Activated naive CD8-positive, alpha-beta T cell treated with anti-CD3 and anti-CD28 coated beads for 36 hours (primary cell): ENCODE measurements around the gene LRMDA. TPM values are rescaled to one million over a fixed set of nuclear protein-coding genes. Genes with fewer than 3 reads are reported as not detected.

Source experiments
- DNase-seq: peaks from one replicate; pipeline ENCODE4 v3.0.0; 2021
- H3K27ac Mint-ChIP-seq: one replicate; pipeline ENCODE4 v1.8.0; 2022; ENCODE audit warnings: mild to moderate bottlenecking, moderate library complexity, mixed read lengths
- H3K27me3 Mint-ChIP-seq: one replicate; pipeline ENCODE4 v1.8.0; 2022; ENCODE audit warnings: mild to moderate bottlenecking, mixed read lengths
- H3K36me3 Mint-ChIP-seq: one replicate; pipeline ENCODE4 v1.8.0; 2021; ENCODE audit warnings: mild to moderate bottlenecking, mixed read lengths
- H3K4me1 Mint-ChIP-seq: one replicate; pipeline ENCODE4 v1.8.0; 2021; ENCODE audit warnings: mixed read lengths
- H3K4me3 Mint-ChIP-seq: one replicate; pipeline ENCODE4 v1.8.0; 2022; ENCODE audit warnings: mild to moderate bottlenecking, moderate library complexity, mixed read lengths
- H3K9me3 Mint-ChIP-seq: one replicate; pipeline ENCODE4 v1.8.0; 2022; ENCODE audit warnings: mixed read lengths
- total RNA-seq, 2 experiments: library from RNA; stranded (reverse); gene quantifications; one replicate each; pipeline ENCODE4 v1.2.3, GENCODE V29; 2021

Gene LRMDA
- total RNA-seq, 2 experiments from 2014 or later = not detected

DNA sequence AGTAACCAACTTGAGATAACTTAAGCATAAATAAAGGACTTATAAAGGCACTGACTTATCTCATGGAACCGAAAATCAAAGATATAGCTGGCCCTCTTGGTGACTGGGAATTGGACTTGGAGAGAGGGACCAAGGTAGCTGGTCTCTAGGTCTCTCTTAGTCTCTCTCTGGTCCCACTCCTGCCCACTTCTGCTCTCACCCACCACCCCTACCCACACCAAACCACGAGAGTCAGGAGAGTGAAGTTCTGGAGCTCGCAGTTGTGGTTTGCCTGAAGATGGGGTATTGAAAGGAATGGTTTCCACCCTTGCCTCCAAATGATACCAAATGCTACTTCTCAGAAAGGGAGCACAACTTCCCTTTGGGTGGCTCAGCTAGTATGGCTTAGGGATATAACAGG lies 216.3 kb downstream of the LRMDA start:
- Mint-ChIP-seq H3K9me3 (no peaks in the 10 kb centered on the region), H3K4me3 (no peak overlapping the region), H3K4me1 (no peaks in the 10 kb centered on the region), H3K27ac (no peak overlapping the region), H3K27me3 (peaks cover 3% of the 10 kb centered on the region), H3K36me3 (no peaks in the 10 kb centered on the region)
- no peak for DNase-seq

DNA sequence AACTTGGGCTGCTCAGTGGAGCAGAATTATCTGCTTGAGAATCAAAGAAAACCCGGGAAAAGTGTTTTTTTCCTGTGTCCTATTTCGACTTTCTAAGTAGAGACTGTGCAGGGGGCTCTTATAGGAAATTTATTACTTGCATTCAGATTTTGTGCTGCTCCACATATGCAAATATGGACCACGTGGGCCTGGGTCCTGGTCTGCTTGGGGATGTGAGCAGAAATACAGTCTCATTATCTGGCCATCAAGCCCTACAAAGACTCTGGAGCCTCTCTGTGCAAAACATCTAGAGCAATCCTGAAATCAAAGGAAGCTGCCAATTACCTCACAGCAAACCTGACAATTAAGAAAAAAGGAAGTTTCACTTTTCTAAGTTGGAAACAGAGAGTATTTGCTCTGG lies 216.9 kb downstream of the LRMDA start:
- no peaks in the 10 kb centered on the region for H3K4me1 Mint-ChIP-seq
- H3K36me3 Mint-ChIP-seq = no peaks in the 10 kb centered on the region
- no peak overlapping the region for H3K27ac Mint-ChIP-seq
- no peaks in the 10 kb centered on the region for H3K9me3 Mint-ChIP-seq
- no peak overlapping the region for H3K4me3 Mint-ChIP-seq
- peaks cover 3% of the 10 kb centered on the region for H3K27me3 Mint-ChIP-seq
- no peak for DNase-seq

DNA sequence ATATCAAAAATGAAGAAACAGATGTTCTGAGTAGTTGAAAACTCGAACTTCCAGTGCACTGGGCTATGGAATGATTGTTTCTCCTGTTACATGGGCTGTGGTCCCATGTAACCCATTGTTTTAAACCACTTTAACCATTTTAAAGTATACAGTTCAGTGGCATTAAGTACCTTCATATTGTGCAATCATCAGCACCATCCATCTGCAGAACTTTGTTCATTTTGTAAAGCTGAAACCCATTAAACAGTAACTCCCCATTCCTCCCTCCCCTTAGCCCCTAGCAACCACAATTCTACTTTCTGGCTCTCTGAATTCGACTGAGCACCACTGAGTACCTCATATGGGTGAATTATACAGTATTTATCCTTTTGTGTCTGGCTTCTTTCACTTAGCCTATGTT lies 217.4 kb downstream of the LRMDA start:
- Mint-ChIP-seq H3K4me3 (no peak overlapping the region), H3K27ac (no peak overlapping the region), H3K4me1 (no peaks in the 10 kb centered on the region), H3K27me3 (peaks cover 3% of the 10 kb centered on the region), H3K9me3 (no peaks in the 10 kb centered on the region), H3K36me3 (no peaks in the 10 kb centered on the region)
- no peak for DNase-seq

DNA sequence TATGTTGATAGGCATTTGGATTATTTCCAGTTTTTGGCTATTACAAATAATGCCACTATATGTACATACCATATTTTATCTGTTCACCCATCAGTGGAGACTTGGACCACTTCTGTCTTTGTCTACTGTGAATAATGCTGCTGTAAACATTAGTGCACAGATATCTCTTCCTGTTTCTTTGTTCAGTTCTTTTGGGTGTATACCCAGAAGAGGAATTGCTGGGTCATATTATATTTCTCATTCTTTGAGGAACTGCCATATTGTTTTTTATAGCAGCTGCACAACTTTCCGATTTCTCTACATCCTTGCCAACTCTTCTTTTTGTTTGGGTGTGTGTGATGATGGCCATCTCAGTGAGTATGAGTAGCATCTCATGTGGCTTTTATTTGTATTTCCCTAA lies 218.0 kb downstream of the LRMDA start:
- no peaks in the 10 kb centered on the region for H3K9me3 Mint-ChIP-seq
- H3K4me3 Mint-ChIP-seq = no peak overlapping the region
- H3K27ac Mint-ChIP-seq = no peak overlapping the region
- DNase-seq = no peak
- H3K4me1 Mint-ChIP-seq = no peaks in the 10 kb centered on the region
- H3K27me3 Mint-ChIP-seq = peaks cover 3% of the 10 kb centered on the region
- H3K36me3 Mint-ChIP-seq = no peaks in the 10 kb centered on the region

DNA sequence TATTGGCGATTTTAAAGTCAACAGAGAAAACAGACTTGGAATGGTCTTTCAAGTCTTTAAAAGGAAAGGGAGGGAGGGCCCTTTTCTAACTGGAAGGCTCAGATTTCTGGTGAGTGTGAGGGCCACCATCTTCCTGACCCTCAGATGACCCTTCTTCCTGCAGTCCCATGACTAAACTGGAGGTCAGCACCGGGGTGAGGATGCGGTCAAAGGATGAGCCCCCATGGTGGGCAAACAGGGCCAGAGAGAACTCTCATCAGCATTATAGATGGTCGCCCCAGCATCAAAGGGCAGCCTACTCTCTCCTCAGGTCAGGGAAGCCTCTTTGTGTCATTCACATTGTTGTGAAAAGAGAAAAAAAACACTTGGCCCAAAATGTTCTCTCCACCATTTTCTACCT lies 219.2 kb downstream of the LRMDA start:
- Mint-ChIP-seq H3K36me3 (no peaks in the 10 kb centered on the region), H3K4me1 (no peaks in the 10 kb centered on the region), H3K27ac (no peak overlapping the region)

DNA sequence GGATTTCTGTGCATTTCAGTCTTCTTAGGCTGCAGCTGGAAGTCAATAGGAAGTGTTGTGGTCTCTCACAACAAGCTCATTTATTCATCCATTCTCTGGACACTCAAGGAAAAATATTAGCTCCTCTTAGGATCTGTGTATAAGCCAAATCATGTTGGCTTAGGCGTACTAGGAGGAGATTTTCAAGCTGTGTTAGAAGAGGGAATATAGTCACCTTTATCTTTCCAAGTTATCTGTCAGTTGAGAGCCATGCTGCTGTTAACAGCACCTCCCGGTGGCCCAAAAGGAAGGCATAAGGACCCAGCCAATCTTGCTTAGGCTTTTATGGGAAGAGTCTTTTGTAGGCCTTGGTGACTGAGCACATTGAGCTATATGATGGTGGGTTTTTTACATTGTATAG lies 220.0 kb downstream of the LRMDA start:
- H3K27ac Mint-ChIP-seq = no peak overlapping the region
- H3K27me3 Mint-ChIP-seq = peaks cover 3% of the 10 kb centered on the region
- DNase-seq = no peak
- no peaks in the 10 kb centered on the region for H3K36me3 Mint-ChIP-seq
- H3K9me3 Mint-ChIP-seq = no peaks in the 10 kb centered on the region
- H3K4me1 Mint-ChIP-seq = no peaks in the 10 kb centered on the region
- H3K4me3 Mint-ChIP-seq = no peak overlapping the region

More for the DNA sequence above, 219.2 kb downstream of the LRMDA start:
- no peak overlapping the region for H3K4me3 Mint-ChIP-seq
- no peak for DNase-seq
- H3K9me3 Mint-ChIP-seq = no peaks in the 10 kb centered on the region
- H3K27me3 Mint-ChIP-seq = peaks cover 3% of the 10 kb centered on the region

DNA sequence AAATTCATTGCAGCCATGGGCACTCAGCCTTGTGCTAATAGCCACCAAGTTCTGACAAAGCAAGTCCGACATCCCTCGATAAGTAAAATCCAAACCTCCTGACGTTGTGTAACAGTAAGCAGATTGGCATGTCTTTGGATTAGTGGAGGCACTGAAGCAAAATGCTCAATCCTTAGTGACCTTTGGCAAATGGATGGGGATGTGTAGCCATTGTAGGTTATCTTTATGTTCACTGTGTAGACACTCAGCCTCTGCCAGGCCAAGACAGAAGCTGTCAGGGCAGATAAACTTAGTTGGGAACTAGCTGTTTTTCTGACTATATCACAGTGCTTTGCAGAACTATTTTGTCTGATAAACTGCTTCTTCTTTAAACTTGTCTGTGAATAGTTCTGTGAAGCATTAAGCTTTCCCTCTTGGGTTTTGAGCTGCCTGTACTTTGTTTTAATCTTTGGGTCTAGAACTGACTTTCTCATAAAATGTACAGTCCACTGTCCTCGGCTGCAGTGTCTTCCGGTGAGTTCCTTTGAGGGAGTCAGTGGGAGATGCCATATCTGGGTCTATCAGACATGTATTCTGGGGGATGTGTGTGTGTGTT lies 220.8 kb downstream of the LRMDA start:
- no peak overlapping the region for H3K27ac Mint-ChIP-seq
- no peak overlapping the region for H3K4me3 Mint-ChIP-seq
- no peaks in the 10 kb centered on the region for H3K27me3 Mint-ChIP-seq
- no peak for DNase-seq
- no peaks in the 10 kb centered on the region for H3K36me3 Mint-ChIP-seq
- H3K9me3 Mint-ChIP-seq = no peaks in the 10 kb centered on the region
- H3K4me1 Mint-ChIP-seq = no peaks in the 10 kb centered on the region

DNA sequence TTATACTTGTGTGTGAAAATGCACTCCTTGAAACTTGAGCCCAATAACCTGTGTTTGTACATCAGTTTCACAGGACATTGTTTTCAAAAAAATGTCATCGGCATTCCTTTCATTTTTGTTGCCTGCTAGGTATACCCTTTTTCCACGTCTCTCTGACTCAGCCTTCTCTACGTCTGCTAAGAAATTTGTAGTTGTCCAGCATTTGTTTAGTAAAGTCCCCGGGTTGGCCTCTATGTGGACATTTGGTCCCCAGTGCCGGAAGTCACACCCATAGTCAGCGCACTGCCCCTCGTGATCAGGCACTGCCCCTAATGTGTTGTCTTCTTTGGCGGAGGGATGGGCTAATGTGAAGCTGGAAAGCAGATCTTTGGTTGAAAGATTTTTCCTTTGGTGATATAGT lies 222.3 kb downstream of the LRMDA start:
- no peaks in the 10 kb centered on the region for H3K9me3 Mint-ChIP-seq
- no peak overlapping the region for H3K4me3 Mint-ChIP-seq
- H3K4me1 Mint-ChIP-seq = no peaks in the 10 kb centered on the region
- DNase-seq = no peak
- H3K27ac Mint-ChIP-seq = no peak overlapping the region
- no peaks in the 10 kb centered on the region for H3K27me3 Mint-ChIP-seq
- H3K36me3 Mint-ChIP-seq = no peaks in the 10 kb centered on the region

DNA sequence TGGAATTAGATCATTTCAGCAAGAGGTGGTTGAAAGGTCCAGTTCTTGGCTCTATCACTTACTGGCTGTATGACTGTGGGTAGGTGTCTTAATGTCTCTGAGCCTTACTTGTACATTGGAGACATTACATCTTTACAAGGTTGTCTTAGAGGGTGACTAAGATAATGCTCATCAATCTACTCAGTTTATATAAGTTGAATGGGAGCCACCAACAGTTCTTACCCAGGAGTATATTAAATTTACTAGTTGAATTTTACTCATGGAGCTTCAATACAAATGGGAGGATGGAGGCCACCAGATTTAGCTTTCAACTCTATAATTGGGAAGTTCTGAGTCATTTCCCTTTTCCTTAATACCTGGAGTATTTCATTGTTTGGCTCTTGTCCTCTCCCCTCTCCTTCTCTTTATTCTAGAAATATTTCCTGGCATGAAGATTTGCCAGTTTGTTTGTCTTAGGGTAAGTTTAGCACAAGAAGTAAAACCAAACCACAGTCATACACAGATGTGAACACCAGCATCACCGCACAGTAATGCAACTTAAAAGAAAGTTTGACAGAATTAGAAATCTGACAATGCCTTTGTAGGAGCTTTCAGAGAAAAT lies 222.8 kb downstream of the LRMDA start:
- no peaks in the 10 kb centered on the region for H3K36me3 Mint-ChIP-seq
- H3K4me1 Mint-ChIP-seq = no peaks in the 10 kb centered on the region
- peaks cover 3% of the 10 kb centered on the region for H3K27me3 Mint-ChIP-seq
- no peak overlapping the region for H3K27ac Mint-ChIP-seq
- H3K9me3 Mint-ChIP-seq = no peaks in the 10 kb centered on the region
- H3K4me3 Mint-ChIP-seq = no peak overlapping the region
- no peak for DNase-seq

DNA sequence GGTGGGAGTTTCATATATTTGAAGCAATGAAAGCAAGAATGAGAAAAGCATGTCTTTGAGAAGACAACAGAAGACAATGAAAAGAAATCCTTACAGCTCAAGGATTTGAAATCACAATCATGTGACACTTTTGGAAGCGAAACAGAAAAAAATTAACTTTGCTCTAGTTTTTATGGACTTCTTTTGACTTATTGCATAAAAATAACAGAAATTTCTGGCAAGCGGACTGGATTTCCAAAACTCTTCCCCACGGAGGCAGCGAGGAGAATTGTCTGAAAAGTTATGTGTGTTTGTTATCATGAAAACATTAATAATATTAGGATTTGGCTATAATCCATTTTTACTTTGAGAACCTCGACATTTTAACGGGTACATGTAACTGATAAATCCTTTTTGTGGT lies 223.3 kb downstream of the LRMDA start:
- H3K36me3 Mint-ChIP-seq = no peaks in the 10 kb centered on the region
- no peak overlapping the region for H3K4me3 Mint-ChIP-seq
- no peaks in the 10 kb centered on the region for H3K4me1 Mint-ChIP-seq
- no peak overlapping the region for H3K27ac Mint-ChIP-seq
- no peak for DNase-seq
- peaks cover 7% of the 10 kb centered on the region for H3K27me3 Mint-ChIP-seq
- H3K9me3 Mint-ChIP-seq = no peaks in the 10 kb centered on the region

DNA sequence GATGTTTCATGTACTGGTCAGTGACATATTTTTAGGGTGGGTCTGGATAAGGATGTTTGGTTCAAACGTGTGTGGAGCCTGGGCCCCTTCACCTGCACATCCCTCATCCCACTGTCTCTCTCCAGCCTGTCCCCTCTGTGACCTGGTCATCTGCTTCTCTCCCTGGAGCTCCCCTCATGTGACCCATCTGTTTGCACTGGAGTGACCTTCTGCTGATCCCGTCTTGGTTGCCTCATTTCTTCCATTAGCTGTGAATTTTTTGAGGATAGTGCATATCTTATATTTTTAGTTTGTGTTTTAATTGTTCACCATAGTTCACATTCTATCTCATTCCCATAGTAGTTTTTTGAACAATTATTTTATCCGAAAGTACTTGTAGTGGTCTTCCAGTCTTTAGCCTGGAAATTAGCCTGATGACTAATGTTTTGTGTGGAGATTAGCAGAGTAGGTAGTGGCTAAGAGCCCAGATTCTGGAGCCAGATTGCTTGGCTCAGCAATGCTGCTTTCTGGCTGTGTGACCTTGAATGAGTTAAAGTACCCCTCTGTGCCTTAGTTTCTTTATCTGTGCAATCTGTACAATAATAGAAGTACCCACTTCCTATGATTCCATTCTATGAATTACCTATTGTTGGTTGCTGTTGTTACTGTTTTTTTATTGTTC lies 224.5 kb downstream of the LRMDA start:
- H3K27ac Mint-ChIP-seq = no peak overlapping the region

DNA sequence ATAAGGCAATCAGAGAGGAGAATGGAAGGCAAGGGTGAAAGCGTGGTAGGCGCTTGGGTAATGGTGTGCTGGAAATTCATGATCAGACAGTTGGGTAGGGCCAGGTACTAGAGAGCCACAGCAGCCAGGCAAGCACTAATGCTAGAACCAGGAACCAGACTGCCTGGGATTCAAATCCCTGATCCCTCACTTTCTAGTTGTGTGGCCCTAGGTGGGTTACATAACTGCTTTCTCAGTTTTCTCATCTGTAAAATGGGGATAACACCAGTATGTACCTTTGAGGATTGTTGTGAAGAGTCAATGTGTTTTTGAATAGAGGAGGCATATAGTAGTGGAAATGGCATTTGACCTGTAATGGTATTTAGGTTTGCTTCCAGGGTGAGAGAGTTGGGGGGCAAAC lies 225.9 kb downstream of the LRMDA start:
- Mint-ChIP-seq H3K36me3 (no peaks in the 10 kb centered on the region), H3K27me3 (peaks cover 17% of the 10 kb centered on the region), H3K4me3 (no peak overlapping the region), H3K4me1 (no peaks in the 10 kb centered on the region), H3K9me3 (no peaks in the 10 kb centered on the region), H3K27ac (no peak overlapping the region)
- no peak for DNase-seq

More for the DNA sequence above, 224.5 kb downstream of the LRMDA start:
- Mint-ChIP-seq H3K27me3 (peaks cover 11% of the 10 kb centered on the region), H3K4me3 (no peak overlapping the region), H3K9me3 (no peaks in the 10 kb centered on the region), H3K36me3 (no peaks in the 10 kb centered on the region), H3K4me1 (no peaks in the 10 kb centered on the region)
- no peak for DNase-seq

DNA sequence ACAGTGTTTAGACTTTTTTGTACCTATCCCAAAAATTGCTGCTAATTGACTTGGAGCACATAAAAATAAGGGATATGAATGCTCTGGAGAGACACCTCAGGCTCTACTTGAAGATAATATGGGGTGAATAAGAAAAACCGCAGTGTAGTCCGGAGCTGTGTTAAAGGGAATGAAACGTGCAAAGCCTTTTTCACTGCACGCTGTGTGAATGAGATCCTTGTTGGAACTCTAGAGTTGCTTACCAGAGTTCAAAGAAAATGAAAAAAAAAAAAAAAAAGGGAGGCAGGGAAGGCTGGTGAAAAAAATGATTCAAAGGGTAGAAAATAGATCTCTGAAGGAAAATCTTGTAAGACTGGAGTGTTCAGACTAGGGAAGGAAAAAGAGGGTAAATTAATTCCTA lies 226.6 kb downstream of the LRMDA start:
- no peaks in the 10 kb centered on the region for H3K4me1 Mint-ChIP-seq

DNA sequence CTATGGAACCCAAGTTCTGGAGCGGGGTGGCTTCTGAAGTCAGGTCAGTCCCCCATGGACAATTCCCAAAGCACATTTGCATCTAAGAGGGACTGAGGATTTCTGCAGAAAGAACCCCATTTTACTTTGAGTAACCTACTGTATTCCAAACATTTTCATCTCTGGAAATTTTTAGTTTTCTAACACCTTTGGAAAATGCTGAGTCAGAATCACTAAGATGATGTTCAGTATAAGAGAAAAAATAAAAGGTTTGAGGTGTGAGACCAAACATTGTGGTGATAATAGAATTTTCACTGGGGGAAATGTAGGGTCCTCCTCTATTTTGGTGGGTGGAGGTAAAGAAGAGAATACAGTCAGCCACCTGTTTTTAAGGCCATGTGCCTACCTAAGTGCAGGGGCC lies 227.1 kb downstream of the LRMDA start:
- Mint-ChIP-seq H3K4me3 (no peak overlapping the region), H3K4me1 (no peaks in the 10 kb centered on the region), H3K36me3 (no peaks in the 10 kb centered on the region), H3K27me3 (peaks cover 17% of the 10 kb centered on the region), H3K27ac (no peak overlapping the region), H3K9me3 (no peaks in the 10 kb centered on the region)
- no peak for DNase-seq

More for the DNA sequence above, 226.6 kb downstream of the LRMDA start:
- H3K27me3 Mint-ChIP-seq = peaks cover 17% of the 10 kb centered on the region
- H3K36me3 Mint-ChIP-seq = no peaks in the 10 kb centered on the region
- H3K27ac Mint-ChIP-seq = no peak overlapping the region
- no peaks in the 10 kb centered on the region for H3K9me3 Mint-ChIP-seq
- DNase-seq = no peak
- H3K4me3 Mint-ChIP-seq = no peak overlapping the region

DNA sequence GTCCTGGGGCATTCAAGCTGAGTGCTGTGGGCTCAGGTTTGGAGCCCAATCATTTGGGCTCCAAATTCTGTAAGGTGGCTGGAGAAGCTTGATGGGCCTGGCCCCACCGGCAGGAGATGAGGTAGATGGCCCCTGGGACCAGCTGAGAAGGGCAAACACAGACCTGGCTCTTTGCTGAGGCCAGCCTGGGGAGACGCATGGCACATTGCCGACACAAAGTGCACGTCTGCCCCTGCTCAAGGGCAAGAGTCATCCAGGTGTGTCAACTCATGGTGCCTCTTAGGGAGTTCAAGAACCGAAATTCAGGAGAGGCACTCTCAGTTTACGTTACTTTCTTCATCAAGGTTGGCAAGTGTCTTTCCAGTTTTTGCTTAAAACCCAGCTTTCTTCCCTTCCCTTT lies 227.5 kb downstream of the LRMDA start:
- Mint-ChIP-seq H3K36me3 (no peaks in the 10 kb centered on the region), H3K4me1 (no peaks in the 10 kb centered on the region), H3K9me3 (no peaks in the 10 kb centered on the region), H3K27me3 (peaks cover 17% of the 10 kb centered on the region), H3K27ac (no peak overlapping the region), H3K4me3 (no peak overlapping the region)
- no peak for DNase-seq

DNA sequence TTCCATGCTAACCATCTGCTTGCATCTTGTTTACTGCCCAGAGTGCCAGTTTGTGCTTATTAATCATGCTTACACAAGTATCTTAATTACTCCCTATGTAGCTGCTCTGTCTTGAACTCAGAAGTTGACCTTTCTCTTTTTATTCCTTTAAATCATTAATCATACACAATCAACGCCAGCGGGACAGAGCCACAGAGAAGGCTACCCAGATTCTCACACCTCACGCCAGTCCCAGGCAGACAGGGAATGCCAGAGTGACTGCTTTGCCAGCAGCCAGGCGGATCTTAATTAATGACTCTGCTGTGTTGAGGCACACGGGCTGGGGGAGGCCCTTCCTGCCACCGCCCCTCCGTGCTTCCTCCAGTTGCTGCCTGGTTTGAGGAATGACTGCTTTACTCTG lies 229.4 kb downstream of the LRMDA start:
- Mint-ChIP-seq H3K36me3 (no peaks in the 10 kb centered on the region), H3K9me3 (no peaks in the 10 kb centered on the region), H3K27ac (no peak overlapping the region)

More for the DNA sequence above, 229.4 kb downstream of the LRMDA start:
- no peak overlapping the region for H3K4me3 Mint-ChIP-seq
- H3K4me1 Mint-ChIP-seq = no peaks in the 10 kb centered on the region
- peaks cover 17% of the 10 kb centered on the region for H3K27me3 Mint-ChIP-seq
- no peak for DNase-seq
